GM10266 (cell line): ENCODE data around the gene DDX10.

Experiments used
- DNase-seq: peaks from one replicate; pipeline ENCODE4 v3.0.0; 2012; ENCODE audit errors: extremely low spot score
- CTCF ChIP-seq: IDR thresholded peaks from 2 replicates; pipeline ENCODE4 v1.5.1; 2012; ENCODE audit warnings: mild to moderate bottlenecking, low read depth; ENCODE audit not compliant: control insufficient read depth, insufficient read depth; ENCODE audit errors: missing control alignments

The DDX10 gene

GRCh38 chr11:108944471-108945178 lies 279.8 kb downstream of the DDX10 start:
- no peak for DNase-seq
- no peak for TF ChIP-seq CTCF

- DNase-seq = no peak
- no peak for TF ChIP-seq CTCF
Observed at GRCh38 chr11:108945341-108945740, 280.5 kb downstream of the DDX10 start.

GRCh38 chr11:108947654-108948570 lies 283.0 kb downstream of the DDX10 start:
- no peak for TF ChIP-seq CTCF
- no peak for DNase-seq

- DNase-seq = no peak
Observed at GRCh38 chr11:108958368-108959104, 293.7 kb downstream of the DDX10 start.

GRCh38 chr11:108959105-108959761 lies 294.4 kb downstream of the DDX10 start:
- TF ChIP-seq CTCF = no peak

More at GRCh38 chr11:108958368-108959104, 293.7 kb downstream of the DDX10 start:
- TF ChIP-seq CTCF = no peak

GRCh38 chr11:108959874-108960273 lies 295.0 kb downstream of the DDX10 start:
- no peak for TF ChIP-seq CTCF
- DNase-seq = no peak

More at GRCh38 chr11:108959105-108959761, 294.4 kb downstream of the DDX10 start:
- no peak for DNase-seq
